SHP77 (cell line): Measurements from ENCODE around the gene TLR5.
A peak's percentile ranks its signal among the peaks of the same experiment; 100 is the strongest.
"Not testable (repeated sequence)": the region's sequence is repeated elsewhere in the genome, so short reads cannot be mapped to it uniquely, and the experiment has no call there.

Source experiments
- DNase-seq, 2 experiments: peaks; one replicate each; lab custom pipeline; 2025; lab: John Stamatoyannopoulos, UW

The TLR5 gene, protein sequence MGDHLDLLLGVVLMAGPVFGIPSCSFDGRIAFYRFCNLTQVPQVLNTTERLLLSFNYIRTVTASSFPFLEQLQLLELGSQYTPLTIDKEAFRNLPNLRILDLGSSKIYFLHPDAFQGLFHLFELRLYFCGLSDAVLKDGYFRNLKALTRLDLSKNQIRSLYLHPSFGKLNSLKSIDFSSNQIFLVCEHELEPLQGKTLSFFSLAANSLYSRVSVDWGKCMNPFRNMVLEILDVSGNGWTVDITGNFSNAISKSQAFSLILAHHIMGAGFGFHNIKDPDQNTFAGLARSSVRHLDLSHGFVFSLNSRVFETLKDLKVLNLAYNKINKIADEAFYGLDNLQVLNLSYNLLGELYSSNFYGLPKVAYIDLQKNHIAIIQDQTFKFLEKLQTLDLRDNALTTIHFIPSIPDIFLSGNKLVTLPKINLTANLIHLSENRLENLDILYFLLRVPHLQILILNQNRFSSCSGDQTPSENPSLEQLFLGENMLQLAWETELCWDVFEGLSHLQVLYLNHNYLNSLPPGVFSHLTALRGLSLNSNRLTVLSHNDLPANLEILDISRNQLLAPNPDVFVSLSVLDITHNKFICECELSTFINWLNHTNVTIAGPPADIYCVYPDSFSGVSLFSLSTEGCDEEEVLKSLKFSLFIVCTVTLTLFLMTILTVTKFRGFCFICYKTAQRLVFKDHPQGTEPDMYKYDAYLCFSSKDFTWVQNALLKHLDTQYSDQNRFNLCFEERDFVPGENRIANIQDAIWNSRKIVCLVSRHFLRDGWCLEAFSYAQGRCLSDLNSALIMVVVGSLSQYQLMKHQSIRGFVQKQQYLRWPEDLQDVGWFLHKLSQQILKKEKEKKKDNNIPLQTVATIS

DNA sequence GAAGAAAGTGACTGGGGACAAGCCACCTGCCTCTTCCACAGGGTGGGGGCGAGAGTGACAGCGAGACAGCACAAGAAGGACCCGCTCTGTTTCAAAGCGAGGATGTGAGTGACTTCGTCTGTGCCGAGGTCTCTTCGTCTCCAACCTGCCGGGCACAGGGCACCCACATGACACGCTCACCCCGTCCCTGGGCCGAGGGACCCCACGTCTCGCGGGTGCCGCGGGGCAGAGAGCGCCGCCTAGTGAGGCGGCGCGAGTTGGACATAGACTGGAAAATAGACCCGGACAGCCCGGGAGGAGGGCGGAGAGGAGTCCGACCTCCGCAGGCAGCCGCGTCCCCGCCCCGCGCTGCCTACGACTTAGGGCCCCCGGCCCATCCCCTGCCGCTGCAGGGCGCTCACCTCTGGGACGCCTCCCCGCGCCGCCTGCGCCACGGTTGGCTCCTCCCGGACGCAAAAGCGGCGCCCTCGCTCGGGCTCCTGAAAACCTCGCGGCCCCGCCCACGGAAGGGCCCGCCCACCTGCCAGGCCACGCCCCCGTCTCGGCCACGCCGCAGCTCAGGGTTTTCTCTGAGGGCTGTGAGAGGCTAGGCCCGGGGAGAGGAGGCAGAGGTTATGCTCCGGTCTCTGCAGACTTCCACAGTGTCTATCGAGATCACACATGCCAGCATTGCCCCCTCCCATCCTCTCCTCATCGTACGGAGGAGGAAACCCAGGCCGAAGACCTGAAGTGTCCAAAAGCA lies at the start of gene TLR5:
Gene TLR5 (minus strand): TSS at position 454 of the 742 bp plus-strand sequence. CDS start 30,217 bp downstream, outside the sequence.
- DNase-seq = peak; percentile 61 to 81

DNA sequence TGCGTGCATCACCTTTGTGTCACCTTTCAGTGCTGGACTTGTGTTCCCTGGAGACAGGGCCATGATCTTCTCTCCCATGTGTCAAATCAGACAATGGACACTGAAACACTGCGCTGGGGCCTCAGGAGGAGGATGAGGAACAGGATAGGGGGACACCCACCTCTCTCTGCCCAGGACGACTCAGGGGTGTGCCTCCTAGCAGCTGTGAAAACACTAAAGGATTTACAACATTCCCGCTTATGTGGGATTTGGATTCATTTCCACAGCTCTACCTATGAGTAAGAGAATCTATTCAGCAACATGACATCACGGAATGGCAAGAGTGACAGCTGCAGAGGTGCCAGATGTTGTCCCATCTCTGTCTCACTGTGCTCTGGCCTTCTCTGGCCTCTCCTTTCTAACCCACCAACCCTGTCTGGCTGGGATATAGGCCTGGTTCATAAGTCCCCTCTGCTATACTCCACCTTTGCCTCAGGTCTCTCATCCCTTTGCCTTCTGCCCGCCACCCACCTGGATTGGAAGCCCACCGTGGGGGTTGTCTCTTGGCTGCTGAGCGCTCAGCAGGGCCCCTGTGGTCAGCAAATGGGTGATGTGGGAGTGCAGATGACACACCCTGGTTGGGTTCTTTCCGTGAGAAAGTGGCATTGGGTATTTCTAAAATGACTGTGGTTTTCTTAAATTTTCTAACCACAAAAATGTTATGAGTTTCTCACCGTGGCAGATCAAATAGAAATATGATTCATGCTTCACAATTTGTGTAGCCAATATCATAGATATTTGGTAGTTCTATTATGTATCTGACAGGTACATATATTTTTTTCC lies 47.1 kb upstream of the TLR5 start:
- no peak for DNase-seq

DNA sequence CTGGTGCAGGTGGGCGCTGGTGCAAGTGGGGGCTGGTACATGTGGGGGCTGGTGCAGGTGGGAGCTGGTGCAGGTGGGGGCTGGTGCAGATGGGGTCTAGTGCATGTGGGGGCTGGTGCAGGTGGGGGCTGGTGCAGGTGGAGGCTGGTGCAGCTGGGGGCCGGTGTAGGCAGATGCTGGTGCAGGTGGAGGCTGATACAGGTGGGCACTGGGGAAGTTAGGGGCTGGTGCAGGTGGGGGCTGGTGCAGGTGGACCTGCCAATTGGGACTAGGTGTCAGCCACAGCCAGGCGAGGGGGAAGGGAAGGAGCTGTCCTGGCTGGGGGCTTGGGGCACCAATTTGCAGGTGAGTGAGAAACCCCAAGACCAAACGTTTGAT lies 46.5 kb upstream of the TLR5 start:
- DNase-seq = no peak

DNA sequence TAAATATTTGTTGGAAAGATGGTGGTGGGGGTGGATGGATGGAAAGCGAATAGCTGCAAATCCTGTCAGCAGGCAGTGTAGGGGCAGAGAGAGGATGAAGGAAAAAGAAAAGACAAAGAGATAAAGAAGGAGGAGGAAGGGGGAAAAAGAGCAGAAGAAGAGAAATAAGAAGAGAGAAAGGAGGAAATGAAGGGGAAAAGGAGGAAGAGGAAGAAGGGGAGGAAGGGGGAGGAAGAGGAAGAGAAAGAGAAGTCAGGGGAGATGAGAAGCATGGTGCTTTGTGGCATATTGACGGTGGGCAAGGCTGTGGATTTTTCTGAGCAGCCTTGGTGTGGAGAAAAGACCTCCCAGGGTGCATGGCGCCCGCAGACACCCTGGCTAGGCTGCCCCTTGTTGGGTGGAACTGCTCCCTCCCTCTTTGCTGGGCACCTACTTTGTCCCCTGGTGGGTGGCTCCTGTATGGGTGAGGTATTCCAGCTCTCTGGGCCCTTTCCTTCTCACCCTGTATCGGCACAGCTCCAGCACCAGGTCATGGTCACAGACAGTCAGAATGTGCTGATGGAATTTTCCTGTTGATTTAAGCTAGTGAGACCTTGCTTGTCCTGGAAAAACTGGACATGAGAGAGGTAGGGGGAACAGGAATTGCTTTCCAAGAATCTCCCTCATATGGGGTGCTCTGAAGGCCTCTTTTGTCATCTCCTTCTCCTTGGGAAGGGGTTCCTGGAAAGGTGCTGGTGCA lies 45.7 kb upstream of the TLR5 start:
- no peak for DNase-seq

DNA sequence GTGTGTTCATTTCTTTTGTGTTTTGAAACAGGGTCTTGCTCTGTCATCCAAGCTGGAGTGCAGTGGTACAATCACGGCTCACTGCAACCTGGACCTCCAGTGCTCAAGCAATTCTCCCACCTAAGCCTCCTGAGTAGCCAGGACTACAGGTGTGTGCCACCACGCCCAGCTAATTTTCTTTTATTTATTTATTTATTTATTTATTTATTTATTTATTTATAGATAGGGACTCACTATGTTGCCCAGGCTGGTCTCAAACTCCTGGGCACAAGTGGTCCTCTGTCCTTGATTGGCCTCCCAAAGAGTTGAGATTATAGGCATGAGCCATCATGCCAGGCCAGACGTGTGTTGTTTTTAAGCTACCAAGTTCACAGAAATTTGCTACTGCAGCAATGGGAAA lies 43.8 kb upstream of the TLR5 start:
- DNase-seq = no peak

DNA sequence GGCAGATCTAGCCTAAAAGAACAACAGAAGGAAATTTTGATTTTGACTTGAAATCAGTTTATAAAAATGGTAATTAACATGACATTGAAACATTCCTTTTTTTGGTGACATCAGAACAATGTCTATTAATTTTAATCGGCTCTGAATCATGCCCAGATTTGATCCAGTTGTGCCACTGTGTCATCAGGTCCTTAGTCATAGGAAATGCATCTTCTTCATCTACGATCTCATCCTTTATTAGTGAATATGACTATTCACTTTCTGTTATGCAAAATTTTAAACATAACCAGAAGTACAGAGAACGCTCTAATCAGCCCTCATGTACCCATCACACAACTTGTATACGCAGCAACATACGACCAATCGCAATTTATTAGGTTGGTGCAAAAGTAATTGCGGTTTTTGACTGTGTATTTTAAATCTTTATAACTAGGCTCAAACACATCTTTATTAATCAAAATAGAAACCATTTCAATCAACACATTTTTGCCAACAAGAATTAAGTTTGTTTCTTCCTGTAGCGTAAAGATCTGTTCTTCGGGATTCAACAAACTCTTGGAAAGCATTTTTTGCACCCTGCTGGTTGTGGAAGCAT lies 40.3 kb upstream of the TLR5 start:
- no peak for DNase-seq

DNA sequence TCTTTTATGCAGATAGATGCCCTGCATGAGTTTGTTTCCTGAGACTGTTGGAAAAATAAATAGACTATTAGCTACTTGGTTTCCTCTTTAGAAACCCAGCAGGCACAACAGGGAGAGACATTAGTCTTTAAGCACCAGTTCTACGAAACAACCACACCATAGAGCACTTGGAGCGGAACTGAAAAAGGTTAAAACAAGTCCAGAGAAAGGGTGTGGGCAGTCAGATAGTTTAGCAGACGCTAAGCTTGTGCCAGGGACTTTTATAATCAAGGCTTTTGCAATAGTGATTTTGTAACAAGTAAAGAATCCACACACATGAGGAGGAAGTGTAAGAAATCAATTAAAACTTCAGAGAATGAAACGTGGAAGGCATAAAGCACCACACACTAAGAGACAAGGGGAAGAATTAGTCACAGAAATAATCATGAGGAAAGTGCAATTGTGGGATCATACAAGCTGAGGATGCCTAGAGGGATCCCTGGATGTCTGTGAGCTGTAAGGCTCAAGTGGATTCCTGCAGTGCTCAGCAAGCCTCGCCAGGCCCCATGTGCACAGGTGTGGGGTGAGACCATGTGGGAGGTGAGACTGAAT lies 37.8 kb upstream of the TLR5 start:
- DNase-seq = no peak

DNA sequence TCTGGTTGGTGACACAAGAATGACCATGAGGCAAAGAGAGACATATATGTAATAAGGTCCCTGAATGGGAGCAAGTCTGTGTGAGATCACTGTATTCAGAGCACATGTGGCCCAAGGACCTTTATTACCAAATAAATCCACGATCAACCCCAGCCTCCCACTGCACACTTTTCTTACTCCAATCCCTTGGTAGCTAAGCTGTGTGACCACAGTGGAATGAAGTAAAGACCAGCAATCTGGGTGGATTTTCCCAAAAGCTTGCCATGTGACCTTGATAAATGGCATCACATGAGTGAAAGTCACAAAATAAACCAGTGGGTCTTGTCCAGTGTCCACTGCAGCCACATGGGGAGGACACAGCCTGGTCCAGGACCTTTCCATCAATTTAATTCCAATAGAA lies 36.7 kb upstream of the TLR5 start:
- DNase-seq = no peak

DNA sequence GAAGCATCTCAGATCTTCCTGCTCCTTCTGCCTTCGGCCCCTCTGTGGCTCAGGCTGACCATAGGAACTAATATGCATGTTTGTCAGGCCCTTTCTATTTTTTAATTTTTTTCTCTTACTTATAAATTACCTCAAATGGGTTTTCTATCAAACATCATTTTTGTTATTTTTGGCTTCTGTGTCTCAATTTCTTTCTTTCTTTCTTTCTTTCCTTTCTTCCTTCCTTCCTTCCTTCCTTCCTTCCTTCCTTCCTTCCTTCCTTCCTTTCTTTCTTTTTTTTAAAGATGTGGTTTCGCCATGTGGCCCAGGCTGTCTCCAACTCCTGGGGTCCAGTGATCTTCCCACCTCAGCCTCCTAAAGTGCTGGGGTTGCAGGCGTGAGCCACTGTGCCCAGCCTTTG lies 36.2 kb upstream of the TLR5 start:
- no peak for DNase-seq

DNA sequence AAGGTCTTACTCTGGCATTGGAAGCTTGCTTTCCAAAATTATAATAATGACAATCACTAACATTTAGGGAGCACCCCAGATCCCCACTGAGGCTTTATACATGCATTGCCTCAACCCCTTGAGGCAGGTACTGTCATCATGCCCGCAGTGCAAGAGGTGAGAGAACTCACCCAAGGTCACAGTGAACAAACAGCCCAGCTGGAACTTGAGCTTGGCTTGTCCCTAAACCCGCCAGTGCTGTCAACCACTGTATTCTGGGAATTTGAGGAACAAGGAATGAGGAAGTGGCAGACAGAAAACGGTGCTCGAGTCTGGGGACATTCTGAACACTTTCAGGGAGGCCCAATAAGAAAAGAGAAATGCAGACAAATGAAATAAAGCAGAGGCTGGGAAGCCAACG lies 34.6 kb upstream of the TLR5 start:
- no peak for DNase-seq

DNA sequence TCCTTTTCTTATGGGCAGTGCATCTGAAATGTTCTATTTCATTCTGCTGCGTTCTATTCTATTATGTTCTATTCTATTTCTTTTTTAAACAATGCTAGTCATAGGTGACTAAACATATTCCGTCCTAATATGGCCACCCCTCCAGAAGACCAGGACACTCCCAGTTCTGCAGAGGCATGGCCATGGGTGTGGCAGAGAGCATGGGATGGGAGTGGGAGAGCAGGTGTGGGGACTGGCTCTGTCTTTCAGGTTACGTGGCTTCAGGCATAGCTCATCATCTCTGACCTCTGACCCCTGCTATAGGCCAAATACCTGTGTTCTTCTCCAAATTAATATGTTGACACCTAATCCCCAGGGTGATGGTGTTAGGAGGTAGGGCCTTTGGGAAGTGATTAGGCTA lies 33.4 kb upstream of the TLR5 start:
- DNase-seq = no peak

DNA sequence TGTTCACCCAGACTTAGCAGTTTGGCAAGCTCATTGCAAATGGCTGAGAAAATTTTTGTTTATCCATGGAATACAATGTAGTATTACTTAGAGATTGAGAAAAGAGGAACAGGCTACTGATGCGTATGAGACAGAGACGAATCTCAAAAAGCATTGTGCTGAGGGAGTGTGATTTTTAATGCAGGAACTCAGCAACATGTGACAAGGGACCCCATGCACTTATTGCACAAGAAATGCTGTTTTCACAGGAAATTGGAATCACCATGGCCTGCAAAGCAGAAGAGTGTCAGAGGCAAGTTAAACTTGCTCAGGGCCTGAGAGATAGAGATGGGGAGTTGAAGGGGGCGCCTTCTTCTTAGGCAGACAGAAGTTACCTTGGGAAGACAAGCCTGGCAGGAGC lies 32.6 kb upstream of the TLR5 start:
- DNase-seq = no peak

DNA sequence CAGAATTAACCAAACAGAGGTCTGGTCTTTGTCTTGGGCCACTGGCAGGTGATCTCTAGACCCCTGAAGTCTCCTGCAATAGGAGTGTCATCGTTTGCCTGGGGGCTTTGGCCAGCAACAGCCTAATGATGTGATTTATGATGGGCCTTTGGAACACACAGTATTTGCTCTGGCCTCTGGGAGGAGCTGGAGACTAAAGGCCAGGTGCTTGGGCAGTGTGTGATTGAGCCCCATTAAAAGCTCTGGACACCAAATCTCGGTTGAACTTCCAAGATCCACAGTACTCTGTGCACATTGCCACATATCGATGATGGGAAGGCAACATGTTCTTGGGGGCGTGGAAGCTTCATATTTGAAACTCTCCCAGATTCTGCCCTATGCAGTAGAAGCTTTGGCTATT lies 32.0 kb upstream of the TLR5 start:
- DNase-seq = peak; percentile 18 to 60

DNA sequence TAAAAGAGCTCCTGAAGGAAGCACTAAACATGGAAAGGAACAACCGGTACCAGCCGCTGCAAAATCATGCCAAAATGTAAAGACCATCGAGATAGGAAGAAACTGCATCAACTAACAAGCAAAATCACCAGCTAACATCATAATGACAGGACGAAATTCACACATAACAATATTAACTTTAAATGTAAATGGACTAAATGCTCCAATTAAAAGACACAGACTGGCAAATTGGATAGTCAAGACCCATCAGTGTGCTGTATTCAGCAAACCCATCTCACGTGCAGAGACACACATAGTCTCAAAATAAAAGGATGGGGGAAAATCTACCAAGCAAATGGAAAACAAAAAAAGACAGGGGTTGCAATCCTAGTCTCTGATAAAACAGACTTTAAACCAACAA lies 26.4 kb upstream of the TLR5 start:
- not testable (repeated sequence) for DNase-seq

DNA sequence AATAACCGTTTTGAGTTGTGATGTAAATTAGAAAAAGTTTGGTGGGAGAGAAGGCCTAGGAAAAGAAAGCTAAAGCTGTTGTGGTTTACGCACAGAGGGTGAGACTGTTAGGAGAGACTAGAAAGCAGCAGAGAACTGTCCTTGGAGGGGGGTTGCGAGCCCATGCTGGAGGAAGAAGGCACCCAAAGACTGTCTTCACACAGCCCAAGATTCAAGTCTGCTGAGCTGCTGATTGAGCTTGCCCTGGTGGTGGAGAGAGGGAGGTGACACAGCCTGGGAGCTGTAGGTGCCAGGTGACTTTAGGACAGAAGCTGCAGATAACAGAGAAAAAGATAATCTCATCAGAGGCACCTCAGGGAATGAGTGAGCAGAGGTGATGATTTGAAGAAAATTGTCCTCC lies 18.3 kb upstream of the TLR5 start:
- DNase-seq = no peak

DNA sequence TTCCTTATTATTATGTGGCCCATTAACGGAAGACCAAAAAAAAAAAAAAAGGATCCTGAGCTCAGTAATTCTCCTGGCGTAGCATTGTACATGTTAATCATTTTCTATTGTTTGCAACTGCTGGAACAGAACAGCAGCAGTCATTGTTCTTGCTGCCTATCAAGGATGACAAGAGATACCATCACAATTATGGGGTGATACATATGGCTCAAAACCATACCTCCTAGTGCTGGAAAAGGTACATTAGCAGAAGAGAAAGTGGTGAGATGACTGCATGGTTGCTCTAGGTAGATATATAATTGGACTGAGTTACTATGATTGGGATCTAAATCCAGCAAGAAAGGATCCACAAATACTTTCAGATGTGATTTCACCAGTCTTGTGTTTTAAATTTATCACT lies 13.3 kb upstream of the TLR5 start:
- DNase-seq = no peak

DNA sequence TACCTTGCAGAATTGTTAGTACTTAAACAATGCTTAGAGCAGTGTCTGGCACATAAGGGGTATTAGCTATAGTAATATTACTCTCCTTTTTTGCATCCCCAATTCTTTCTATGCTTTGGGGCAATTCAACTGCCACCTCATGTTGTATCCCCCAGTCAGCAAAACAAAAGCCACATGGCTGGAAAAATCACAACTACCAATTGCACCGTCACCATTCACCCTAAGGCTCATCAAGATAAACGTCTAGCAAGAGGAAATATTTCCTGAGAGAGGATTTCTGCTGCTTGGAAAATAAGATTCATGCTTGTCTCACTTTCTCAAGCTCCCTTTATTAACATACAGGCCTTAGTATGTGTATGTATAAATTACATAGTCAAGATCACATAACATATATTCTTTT lies 12.1 kb upstream of the TLR5 start:
- DNase-seq = no peak

DNA sequence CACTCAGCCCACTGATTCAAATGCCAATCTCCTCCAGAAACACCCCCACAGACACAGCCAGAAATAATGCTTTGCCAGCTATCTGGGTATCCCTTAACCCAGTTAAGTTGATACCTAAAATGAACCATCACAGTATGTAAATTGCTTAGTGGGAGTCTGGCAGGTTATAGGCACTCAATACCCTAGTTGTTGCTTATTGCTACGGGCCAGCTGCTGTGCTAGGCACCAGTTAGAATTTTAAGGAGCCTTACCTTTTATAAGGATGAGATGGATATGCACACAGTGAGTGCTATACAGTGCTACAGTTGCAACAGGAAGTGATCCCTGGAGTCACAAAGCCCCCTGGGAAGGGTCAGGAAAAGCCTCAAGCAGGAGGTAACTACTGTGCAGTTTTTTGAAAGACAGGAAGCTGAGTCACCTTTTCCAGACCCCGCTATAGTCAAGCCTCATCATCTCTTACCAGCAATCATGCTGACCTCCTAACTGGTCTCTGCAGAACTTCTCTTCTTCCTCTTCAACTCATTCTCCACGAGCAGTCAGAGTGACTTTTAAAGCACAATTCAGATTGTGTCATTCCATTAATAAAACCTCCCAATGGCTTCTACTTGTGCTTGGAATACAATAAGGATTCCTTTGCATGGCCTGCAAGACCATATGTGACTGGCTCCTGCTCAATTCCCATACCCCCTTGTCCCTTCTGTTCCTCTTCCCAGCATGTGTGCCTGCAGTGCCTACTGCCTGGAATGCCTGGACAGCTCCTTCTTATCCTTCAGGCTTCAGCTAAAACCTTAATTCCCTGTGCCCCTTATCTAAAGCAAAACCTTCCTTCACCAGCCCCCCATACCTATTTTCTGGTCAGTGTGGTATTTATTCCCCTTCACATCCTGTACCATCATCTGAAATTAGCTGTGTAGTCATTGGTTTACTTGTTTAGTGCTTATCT lies 10.4 kb upstream of the TLR5 start:
- DNase-seq = no peak

DNA sequence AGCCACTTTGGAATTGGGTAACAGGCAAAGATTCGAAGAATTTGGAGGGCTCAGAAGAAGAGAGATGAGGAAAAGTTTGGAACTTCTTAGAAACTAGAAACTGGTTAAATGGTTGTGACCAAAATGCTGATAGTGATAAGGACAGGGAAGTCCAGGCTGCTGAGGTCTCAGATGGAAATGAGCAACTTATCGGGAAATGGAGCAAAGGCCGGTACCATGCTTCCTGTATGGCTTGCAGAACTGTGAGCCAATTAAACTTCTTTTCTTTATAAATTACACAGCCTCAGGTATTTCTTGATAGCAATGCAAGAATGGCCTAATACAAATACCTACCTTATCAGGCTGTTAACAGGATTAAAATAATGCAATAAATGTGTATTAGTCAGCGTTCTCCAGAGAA lies 9.4 kb upstream of the TLR5 start:
- DNase-seq = no peak
